HG02852 (cell line): ENCODE results near the gene CARD8.

ENCODE experiments used
- ATAC-seq: cut with Tn5 transposase; IDR thresholded peaks from one replicate; pipeline ENCODE4 v1.9.1; 2021; ENCODE audit warnings: mild to moderate bottlenecking, moderate library complexity; ENCODE audit not compliant: unreplicated experiment

Gene CARD8

GRCh38 chr19:48216933-48217332 lies 38.8 kb downstream of the CARD8 start:
- ATAC-seq, result no peak

- no peak for ATAC-seq
These were observed 41.8 kb downstream of the CARD8 start for GRCh38 chr19:48213959-48214358.

- no peak for ATAC-seq
These were observed 45.7 kb downstream of the CARD8 start for GRCh38 chr19:48210005-48210404.

GRCh38 chr19:48206397-48207093 lies 49.2 kb downstream of the CARD8 start:
- ATAC-seq, result no peak

- peak; percentile 95 for ATAC-seq
These were observed 51.7 kb downstream of the CARD8 start for GRCh38 chr19:48203794-48204628.

- ATAC-seq, result no peak
These were observed 52.4 kb downstream of the CARD8 start for GRCh38 chr19:48203222-48203793.

- ATAC-seq, result no peak
These were observed 58.6 kb downstream of the CARD8 start for GRCh38 chr19:48196933-48197665.

GRCh38 chr19:48196321-48196763 lies 59.4 kb downstream of the CARD8 start:
- ATAC-seq, result no peak

- ATAC-seq, result no peak
These were observed 60.6 kb downstream of the CARD8 start for GRCh38 chr19:48194844-48195830.

- no peak for ATAC-seq
These were observed 61.5 kb downstream of the CARD8 start for GRCh38 chr19:48194041-48194843.

GRCh38 chr19:48192750-48193149 lies 63.0 kb downstream of the CARD8 start:
- ATAC-seq, result no peak

GRCh38 chr19:48190885-48191284 lies 64.8 kb downstream of the CARD8 start:
- ATAC-seq, result no peak

GRCh38 chr19:48190288-48190884 lies 65.3 kb downstream of the CARD8 start:
- no peak for ATAC-seq

GRCh38 chr19:48186541-48186991 lies 69.1 kb downstream of the CARD8 start:
- ATAC-seq, result no peak

- no peak for ATAC-seq
These were observed 69.7 kb downstream of the CARD8 start for GRCh38 chr19:48186015-48186414.

GRCh38 chr19:48183356-48183755 lies 72.4 kb downstream of the CARD8 start:
- ATAC-seq, result no peak

GRCh38 chr19:48182434-48182833 lies 73.3 kb downstream of the CARD8 start:
- ATAC-seq, result no peak

- ATAC-seq, result no peak
These were observed 74.2 kb downstream of the CARD8 start for GRCh38 chr19:48181505-48181904.

- no peak for ATAC-seq
These were observed 79.5 kb downstream of the CARD8 start for GRCh38 chr19:48176226-48176625.
